ENCODE measurements around the gene PCLO.

DNA sequence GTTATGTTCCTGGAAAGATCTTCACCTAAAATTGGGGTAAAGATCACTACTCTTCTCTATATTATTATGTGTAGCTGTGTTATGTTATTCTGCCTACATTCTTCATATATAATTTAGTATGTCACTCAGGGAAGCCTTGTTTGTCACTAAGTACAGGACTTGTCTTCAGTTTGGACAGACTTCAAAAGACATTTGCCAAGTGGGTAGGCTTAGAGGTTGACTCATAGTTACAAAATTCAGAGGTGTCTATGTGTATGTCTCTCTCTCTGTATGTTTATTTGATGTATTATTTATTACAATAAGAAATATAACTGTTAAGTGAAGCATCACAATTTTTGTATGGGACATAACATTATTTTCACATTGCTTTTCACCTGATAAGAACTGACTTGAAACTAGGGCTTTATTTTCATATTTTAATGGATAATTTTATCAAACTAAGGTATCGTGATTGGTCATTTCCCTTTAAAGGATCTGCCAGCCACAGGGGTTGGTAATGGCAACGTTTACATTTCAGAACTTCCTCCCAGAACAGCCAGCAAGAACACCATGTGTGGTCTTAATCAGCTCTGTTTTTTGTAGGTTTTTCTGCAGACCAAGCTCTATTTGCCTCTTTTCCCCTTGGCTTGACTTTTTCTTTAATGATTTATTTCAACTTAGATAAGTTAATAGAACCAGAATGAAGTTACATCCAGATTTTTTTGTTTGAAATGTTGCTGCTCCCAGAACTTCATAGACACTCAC, 457.0 kb downstream of the PCLO start:
- TF ChIP-seq, protein P1, sequence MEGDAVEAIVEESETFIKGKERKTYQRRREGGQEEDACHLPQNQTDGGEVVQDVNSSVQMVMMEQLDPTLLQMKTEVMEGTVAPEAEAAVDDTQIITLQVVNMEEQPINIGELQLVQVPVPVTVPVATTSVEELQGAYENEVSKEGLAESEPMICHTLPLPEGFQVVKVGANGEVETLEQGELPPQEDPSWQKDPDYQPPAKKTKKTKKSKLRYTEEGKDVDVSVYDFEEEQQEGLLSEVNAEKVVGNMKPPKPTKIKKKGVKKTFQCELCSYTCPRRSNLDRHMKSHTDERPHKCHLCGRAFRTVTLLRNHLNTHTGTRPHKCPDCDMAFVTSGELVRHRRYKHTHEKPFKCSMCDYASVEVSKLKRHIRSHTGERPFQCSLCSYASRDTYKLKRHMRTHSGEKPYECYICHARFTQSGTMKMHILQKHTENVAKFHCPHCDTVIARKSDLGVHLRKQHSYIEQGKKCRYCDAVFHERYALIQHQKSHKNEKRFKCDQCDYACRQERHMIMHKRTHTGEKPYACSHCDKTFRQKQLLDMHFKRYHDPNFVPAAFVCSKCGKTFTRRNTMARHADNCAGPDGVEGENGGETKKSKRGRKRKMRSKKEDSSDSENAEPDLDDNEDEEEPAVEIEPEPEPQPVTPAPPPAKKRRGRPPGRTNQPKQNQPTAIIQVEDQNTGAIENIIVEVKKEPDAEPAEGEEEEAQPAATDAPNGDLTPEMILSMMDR (IDR thresholded peaks at IDR 0.05), result no peak
- TF ChIP-seq CHD2 (IDR thresholded peaks at IDR 0.05; ENCODE audit: low read length, partially characterized antibody) (no peak), KDM5A (IDR thresholded peaks at IDR 0.05) (no peak), HDAC2 (IDR thresholded peaks at IDR 0.05) (no peak), SREBF2 (IDR thresholded peaks at IDR 0.05) (no peak)

All from A549 (cell line).